DMS153 treated with DMSO at 0.1 percent for 48 hours (cell line): ENCODE results near the gene DOCK10.
A peak's percentile ranks its signal among the peaks of the same experiment; 100 is the strongest.

Experiments
- DNase-seq: peaks from one replicate; lab custom pipeline; 2025; ENCODE audit not compliant: unreplicated experiment; lab: John Stamatoyannopoulos, UW

The DOCK10 gene

GRCh38 chr2:224793946-224794345 is 248.3 kb downstream of the DOCK10 start:
- DNase-seq: no peak

- DNase-seq: no peak
These were observed 255.4 kb downstream of the DOCK10 start for GRCh38 chr2:224786848-224787247.

GRCh38 chr2:224781400-224781799 is 260.9 kb downstream of the DOCK10 start:
- DNase-seq: no peak

DNA sequence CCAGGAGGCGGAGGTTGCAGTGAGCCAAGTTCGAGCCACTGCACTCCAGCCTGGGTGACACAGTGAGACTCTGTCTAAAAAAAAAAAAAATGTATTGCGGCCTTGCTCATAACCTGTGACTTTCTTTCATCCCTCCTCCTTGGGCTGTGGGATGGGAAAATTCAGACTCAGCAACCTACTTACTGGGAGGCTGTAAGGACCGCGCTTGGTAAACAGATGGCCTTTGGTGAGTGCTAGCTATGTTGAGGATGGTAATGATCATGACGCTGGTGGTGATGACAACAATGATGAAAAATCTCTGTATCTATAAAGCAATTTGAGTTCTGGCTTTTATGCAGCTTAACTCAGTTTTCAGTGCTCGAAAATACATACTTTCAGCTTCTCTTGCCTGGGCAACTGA is 261.4 kb downstream of the DOCK10 start:
- no peak for DNase-seq

DNA sequence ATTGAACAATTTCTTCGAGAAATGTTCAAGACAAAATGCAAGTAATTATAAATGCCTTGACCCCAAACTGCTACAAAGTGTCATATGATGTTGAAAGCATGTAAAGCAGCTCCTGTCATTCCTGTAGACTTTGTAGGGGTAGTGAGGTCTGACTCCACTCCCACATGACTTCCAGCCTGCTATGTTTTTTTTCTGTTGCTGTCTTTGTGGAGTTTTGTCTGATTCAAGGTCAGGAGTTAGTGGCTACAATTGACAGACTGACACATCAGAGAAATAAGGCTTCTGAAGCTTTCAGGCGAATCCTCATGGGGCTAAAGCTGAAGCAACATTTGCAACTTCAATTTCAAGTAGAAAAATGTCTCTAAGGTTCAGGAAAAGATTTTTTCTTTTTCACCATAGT is 262.2 kb downstream of the DOCK10 start:
- no peak for DNase-seq

DNA sequence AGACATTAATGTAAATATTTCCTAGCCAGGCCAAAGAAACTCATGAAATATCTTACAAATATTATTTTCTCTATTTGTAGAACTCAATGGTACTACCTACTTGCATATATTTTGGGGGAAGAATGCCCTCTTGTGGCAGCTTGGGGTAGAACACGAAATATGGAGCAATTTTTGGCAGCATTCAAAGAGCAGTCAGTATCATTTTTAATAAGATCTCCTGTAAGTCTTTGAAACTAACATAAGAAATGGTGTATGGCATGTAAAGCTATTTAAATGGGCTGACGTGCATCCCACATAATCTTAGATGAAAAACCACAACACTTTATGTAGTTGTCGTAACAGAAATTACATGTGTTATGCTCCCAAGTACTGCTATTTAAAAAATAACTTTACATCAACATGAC is 263.8 kb downstream of the DOCK10 start:
- DNase-seq: peak; percentile 19

- DNase-seq: no peak
These were observed 264.7 kb downstream of the DOCK10 start for GRCh38 chr2:224777559-224777930.

- DNase-seq: no peak
These were observed 265.3 kb downstream of the DOCK10 start for GRCh38 chr2:224776795-224777558.

DNA sequence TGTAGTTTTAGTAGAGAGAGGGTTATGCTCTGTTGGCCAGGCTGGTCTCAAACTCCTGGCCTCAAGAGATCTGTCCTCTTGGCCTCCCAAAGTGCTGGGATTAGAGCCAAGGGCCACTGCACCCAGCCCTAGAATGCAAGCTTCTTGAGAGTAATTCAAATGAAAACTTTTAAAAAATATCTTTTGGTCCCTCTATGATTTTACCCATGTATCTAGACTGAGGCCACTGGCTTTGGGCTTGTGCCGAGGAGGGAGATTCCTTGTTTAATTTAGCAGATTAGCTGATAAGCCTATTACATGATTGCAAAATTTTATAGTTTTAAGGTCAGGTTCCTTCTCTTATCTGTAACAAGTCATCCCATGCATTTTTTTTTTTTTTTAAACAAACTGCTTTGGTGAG is 266.6 kb downstream of the DOCK10 start:
- no peak for DNase-seq

GRCh38 chr2:224774735-224775134 is 267.5 kb downstream of the DOCK10 start:
- DNase-seq: no peak

DNA sequence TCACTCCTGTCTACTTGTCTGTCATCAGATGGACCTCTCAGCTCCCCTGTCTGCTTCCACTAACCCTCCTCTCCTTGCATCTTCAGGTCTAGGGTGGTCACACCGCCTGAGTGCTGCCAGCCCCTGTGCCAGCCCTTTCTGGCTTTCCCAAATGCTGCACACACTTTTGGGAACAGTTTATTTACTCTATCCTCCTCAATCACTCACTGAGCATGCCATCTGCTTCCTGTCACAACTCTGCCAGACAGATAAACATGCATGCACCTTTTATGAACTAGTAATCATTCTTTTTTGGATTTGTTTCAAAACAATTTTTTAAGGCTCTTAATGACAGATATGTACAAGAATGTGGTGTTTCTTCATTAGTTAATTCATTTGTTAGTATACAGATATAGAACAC is 269.8 kb downstream of the DOCK10 start:
- peak; percentile 18 for DNase-seq

DNA sequence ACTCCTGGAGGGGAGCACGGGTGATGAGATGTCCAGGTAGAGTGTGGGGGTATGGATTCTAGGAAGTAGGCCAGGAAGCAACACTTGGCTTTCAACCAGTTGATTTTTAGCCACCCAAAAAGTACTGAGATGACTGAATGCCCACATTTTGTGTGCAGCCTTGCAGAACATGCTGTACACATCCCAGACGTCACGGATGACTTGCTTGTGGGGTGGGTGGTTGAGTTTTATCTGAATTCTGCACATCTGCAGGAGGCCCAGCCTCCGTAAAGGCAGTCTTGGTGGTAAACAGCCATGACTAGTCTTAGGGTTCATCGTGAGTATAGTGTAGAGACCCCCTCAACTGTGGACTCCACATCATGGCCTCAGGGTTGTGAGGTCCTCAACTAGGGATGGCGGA is 272.8 kb downstream of the DOCK10 start:
- DNase-seq: no peak

DNA sequence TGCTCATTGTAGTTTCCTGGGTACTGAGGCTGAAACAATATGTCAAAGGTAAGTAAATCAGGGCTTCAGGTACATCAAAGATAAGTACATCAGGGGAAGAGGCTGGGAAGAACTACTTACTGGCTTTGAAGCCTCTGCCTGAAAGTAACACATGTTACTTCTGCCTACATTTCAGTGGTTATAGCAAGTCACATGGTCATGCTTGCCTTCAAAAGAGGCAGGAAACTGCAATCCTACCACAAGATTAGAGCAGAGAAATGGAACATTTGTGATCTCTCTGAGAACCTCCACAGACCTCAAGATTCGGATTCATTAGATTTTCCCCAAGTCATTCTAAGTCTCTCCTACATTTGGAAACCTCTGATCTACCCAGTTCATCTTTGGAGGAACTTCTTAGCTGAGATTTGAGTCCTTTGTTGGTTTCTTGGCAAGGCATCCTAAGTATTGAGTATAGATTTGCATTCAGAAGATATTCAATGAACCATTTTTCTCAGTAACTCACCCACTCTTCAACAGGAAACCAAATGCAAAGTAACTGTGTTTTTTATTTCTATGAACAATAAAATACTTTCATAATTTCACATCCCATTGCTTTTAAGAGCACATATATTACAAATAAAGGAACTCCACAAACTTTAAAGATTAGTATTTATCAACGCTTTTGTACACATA is 277.6 kb downstream of the DOCK10 start:
- no peak for DNase-seq

DNA sequence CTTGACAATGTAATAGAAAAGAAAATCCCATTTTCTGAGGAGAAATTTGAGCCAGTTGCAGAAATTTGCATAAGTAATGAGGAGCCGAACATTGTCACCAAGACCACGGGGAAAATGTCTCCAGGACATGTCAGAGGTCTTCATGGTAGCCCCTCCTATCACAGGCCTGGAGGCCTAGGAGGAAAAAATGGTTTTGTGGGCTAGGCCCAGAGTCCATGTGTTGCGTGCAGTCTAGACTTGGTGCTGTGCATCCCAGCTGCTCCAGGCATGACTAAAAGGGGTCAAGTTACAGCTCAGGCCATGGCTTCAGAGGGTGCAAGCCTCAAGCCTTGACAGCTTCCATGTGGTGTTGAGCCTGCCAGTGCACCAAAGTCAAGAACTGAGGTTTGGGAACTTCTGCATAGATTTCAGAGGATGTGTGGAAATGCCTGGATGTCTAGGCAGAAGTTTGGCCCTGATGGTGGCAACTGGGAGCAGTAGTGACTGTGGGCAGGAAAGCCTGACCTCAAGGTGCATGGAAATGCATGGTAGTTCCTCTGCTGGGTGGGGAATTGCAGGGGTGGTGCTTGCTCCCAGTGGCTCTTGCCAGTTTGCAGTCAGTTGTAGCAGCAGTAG is 284.2 kb downstream of the DOCK10 start:
- no peak for DNase-seq

GRCh38 chr2:224753743-224754540 is 288.3 kb downstream of the DOCK10 start:
- DNase-seq: no peak

- DNase-seq: no peak
These were observed 290.1 kb downstream of the DOCK10 start for GRCh38 chr2:224751996-224752698.

GRCh38 chr2:224749136-224749535 is 293.1 kb downstream of the DOCK10 start:
- DNase-seq: no peak

- no peak for DNase-seq
These were observed 294.5 kb downstream of the DOCK10 start for GRCh38 chr2:224747765-224748164.

DNA sequence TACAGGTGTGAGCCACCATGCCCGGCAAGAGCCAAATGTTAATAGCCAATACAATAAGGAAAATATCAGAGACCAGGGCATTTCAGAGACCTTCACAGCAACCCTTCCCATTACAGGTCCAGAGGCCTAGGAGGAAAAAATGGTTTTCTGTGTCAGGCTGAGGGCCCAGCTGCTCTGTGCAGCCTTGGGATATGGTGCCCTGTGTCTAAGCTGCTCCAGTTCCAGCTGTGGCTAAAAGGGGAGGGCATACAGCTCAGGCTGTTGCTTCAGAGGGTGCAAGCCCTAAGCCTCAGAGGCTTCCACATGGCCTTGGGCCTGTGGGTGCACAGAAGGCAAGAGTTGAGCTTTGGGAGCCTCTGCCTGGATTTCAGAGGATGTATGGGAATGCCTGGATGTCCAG is 306.0 kb downstream of the DOCK10 start:
- no peak for DNase-seq

DNA sequence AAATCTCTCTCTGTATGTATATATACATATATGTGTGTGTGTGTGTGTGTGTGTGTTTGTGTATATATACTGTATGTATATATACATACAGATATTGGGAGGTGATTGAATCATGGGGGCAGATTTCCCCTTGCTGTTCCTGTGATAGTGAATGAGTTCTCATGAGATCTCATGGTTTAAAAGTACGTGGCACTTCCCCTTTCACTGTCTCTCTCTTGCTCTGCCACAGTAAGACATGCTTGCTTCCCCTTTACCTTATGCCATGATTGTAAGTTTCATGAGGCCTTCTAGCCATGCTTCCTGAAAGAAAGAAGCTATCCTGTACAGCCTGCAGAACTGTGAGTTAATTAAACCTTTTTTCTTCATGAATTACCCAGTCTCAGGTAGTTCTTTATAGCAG is 307.3 kb downstream of the DOCK10 start:
- no peak for DNase-seq

GRCh38 chr2:224731665-224732064 is 310.6 kb downstream of the DOCK10 start:
- no peak for DNase-seq
